Activated CD8-positive, alpha-beta T cell treated with anti-CD3 and anti-CD28 coated beads for 36 hours (primary cell): ENCODE measurements around the gene CDC34. TPM values are rescaled to one million over a fixed set of nuclear protein-coding genes. Genes with fewer than 3 reads are reported as not detected.
A peak's percentile ranks its signal among the peaks of the same experiment; 100 is the strongest.

Experiments used
- ATAC-seq: fragments of 200-7000 bp; cut with Tn5 transposase; one replicate; pipeline ENCODE4 v1.10.0; 2021; ENCODE audit warnings: mild to moderate bottlenecking, moderate library complexity
- CTCF ChIA-PET: fragments of 350-600 bp; sonication (Branson Sonifier 250); formaldehyde crosslinking; loops from one replicate; lab custom pipeline; 2021; ENCODE audit warnings: antibody characterized with exemption; lab: Charles Lee
- POLR2A ChIA-PET: fragments of 350-600 bp; sonication (Branson Sonifier 250); formaldehyde crosslinking; loops from one replicate; lab custom pipeline; 2021; ENCODE audit warnings: antibody characterized with exemption; lab: Charles Lee
- DNase-seq: peaks from one replicate; pipeline ENCODE4 v3.0.0-alpha.2; 2020
- H3K27ac Mint-ChIP-seq: one replicate; pipeline ENCODE4 v1.8.0; 2021; ENCODE audit warnings: mild to moderate bottlenecking, mixed read lengths
- H3K27me3 Mint-ChIP-seq: one replicate; pipeline ENCODE4 v1.8.0; 2021; ENCODE audit warnings: mixed read lengths
- H3K36me3 Mint-ChIP-seq: one replicate; pipeline ENCODE4 v1.8.0; 2021; ENCODE audit warnings: low read depth, mixed read lengths
- H3K4me1 Mint-ChIP-seq: one replicate; pipeline ENCODE4 v1.8.0; 2021; ENCODE audit warnings: low read depth, mixed read lengths
- H3K4me3 Mint-ChIP-seq: one replicate; pipeline ENCODE4 v1.8.0; 2021; ENCODE audit warnings: mild to moderate bottlenecking, moderate library complexity, mixed read lengths
- H3K9me3 Mint-ChIP-seq: one replicate; pipeline ENCODE4 v1.8.0; 2021; ENCODE audit warnings: mixed read lengths
- intact Hi-C: fragments of 100-400 bp; cut with micrococcal nuclease; formaldehyde crosslinking; loops from one replicate; pipeline ENCODE4 v1.10.0; 2022
- total RNA-seq, 2 experiments: library from RNA; stranded (reverse); gene quantifications; one replicate each; pipeline ENCODE4 v1.2.3, GENCODE V29; 2021
- TF ChIP-seq, protein P1 (sequence below): fragments of 200-600 bp; IDR thresholded peaks from one replicate; pipeline ENCODE4 v1.8.0; 2022; ENCODE audit warnings: antibody characterized with exemption, mild to moderate bottlenecking

CDC34 gene
- total RNA-seq, 2 experiments from 2014 or later, result 38.1 to 43.7 TPM

DNA sequence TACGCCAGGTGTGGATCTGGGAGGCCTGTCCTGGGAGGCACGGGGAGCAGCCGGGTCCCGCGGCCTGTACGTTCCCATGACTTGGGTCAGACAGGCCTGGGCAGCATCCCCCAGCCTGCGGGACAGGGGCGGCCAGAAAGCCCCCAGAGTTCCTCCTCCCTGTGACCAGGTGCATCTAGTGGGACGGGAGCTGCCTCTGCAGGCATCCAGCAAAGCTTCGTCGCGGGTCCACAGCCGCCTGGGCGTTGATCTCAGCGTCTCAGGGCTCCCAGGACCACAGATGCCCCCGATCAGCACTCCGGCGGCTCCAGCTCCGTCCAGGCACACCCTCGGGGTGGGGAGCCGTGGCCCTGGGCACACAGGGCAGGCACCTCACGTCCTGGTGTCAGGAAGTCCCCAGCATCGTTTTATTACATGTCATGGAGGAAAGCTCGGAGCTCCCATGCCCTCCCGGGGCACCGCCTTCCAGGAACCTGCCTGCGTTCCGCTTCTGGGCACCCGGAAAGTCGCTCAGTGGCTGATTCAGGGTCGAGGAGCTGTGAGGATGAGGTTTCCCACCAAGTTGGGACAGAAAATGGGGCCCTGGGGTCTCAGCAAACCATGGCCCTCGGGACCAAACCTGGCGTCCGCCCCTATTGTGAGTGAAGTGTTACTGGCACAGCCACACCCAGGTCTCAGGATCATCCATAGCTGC, 10.8 kb downstream of the CDC34 start:
- no peaks in the 10 kb centered on the region for H3K9me3 Mint-ChIP-seq
- intact Hi-C loops, result no loop called here
- ChIA-PET POLR2A (interaction anchor here (1.1 to 1.7 kb wide), 3 partner anchors 9 to 15 kb away, joined by 5 to 7 read pairs (median 5); no protein-coding TSS in a partner anchor), CTCF (interaction anchor here (1.4 to 2.7 kb wide), 2 partner anchors 10 to 31 kb away, joined by 4 to 16 read pairs; partner anchors contain the start of gene CDC34)
- H3K36me3 Mint-ChIP-seq, result peaks cover 6% of the 10 kb centered on the region
- TF ChIP-seq, protein P1, sequence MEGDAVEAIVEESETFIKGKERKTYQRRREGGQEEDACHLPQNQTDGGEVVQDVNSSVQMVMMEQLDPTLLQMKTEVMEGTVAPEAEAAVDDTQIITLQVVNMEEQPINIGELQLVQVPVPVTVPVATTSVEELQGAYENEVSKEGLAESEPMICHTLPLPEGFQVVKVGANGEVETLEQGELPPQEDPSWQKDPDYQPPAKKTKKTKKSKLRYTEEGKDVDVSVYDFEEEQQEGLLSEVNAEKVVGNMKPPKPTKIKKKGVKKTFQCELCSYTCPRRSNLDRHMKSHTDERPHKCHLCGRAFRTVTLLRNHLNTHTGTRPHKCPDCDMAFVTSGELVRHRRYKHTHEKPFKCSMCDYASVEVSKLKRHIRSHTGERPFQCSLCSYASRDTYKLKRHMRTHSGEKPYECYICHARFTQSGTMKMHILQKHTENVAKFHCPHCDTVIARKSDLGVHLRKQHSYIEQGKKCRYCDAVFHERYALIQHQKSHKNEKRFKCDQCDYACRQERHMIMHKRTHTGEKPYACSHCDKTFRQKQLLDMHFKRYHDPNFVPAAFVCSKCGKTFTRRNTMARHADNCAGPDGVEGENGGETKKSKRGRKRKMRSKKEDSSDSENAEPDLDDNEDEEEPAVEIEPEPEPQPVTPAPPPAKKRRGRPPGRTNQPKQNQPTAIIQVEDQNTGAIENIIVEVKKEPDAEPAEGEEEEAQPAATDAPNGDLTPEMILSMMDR, result no peak
- peaks cover 17% of the 10 kb centered on the region for H3K4me1 Mint-ChIP-seq
- H3K27me3 Mint-ChIP-seq, result no peaks in the 10 kb centered on the region
- DNase-seq (no peak), ATAC-seq (no peak)
- no peak overlapping the region for H3K4me3 Mint-ChIP-seq
- H3K27ac Mint-ChIP-seq, result no peak overlapping the region

DNA sequence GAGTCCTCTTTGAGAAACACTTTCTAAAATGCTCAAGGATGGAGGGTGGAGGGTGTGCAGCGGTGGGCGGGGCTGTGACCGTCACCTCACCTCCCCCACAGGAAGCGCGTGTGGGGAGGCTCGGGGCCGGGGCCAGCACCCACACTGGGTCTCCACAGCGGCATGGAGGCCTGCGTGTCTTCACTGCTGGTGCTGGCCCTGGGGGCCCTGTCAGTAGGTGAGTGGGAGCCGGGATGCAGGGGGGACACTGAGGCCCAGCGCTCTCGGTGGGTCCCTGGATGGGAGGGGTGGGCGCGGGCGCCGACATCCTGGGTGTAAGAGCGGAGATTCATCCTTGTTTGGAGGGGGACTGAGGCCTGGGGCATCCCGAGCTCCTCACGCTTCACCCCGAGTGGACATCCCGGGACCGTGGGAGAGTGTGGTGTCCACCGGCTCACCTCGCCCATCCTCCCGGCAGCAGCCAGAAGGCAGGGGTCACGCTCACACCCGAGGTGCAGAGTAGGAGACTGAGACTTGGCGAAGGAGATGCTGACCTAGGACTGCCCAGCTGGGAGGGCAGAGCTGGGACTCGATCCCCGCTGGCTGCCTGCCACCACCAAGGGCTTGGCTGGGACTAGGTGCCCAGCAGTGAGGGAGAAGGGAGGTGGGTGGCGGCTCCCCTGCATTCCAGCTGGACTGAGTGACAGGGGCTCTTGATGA, 12.5 kb downstream of the CDC34 start, which contains the start of gene GZMM:
Gene GZMM, plus strand, starts transcription at position 144 of the 699 bp plus-strand sequence. Its CDS starts 19 bp downstream, at position 163.
- intact Hi-C loops, result no loop called here

GRCh38 chr19:547117-547516, 15.6 kb downstream of the CDC34 start:
- CTCF ChIA-PET, result no interaction called here

More for the DNA sequence above, 12.5 kb downstream of the CDC34 start, which contains the start of gene GZMM:
- Mint-ChIP-seq H3K36me3 (peaks cover 9% of the 10 kb centered on the region), H3K9me3 (no peaks in the 10 kb centered on the region), H3K27ac (peak within 1 kb of the TSS; percentile 94), H3K4me3 (peak within 1 kb of the TSS; percentile 85), H3K27me3 (no peaks in the 10 kb centered on the region), H3K4me1 (peaks cover 20% of the 10 kb centered on the region)
- ChIA-PET CTCF (no interaction called here), POLR2A (interaction anchor here (0.7 to 1.4 kb wide), 2 partner anchors 8 to 83 kb away, joined by 3 read pairs; no protein-coding TSS in a partner anchor)
- peak; percentile 88 for DNase-seq
- peak; percentile 94 for ATAC-seq
- TF ChIP-seq, protein P1, result no peak

DNA sequence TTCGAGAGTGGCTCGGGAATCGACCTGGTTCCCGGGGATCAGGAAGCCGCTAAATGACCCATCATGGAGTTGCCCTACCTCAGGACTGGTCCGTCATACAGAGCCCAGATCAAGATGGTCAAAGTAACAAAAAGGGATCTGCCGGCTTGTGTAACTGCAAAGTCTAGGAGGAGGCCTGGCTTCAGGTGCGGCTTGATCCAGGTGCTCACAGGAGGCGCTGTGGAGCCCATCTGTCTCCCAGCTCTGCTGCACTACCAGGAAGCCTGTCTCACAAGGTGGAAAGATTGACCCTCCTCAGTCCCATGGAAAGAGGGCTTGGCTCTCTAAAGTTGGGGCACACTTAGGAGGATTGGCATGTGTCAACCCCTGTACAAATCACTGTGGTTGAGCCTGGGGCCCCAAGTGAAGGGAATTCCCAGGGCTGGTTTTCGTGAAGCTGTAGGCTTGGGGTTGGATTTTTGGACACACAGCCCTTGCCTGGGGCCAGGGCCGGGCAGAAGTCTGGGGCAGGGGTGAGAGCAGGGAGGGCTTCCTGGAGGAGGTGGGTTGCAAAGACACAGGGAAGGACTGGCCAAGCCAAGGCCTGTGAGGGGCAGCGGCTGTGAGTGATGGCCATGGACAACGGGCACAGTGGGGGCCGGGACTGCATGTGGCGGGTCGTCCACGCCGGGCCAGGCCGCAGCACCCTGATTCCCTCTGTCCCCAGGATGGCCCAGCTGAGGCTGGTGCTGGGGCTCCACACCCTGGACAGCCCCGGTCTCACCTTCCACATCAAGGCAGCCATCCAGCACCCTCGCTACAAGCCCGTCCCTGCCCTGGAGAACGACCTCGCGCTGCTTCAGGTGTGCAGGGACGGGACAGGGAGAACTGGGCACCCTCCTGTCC, 16.5 kb downstream of the CDC34 start:
- TF ChIP-seq, protein P1, result no peak
- Mint-ChIP-seq H3K27ac (no peak overlapping the region), H3K4me3 (no peak overlapping the region), H3K4me1 (peaks cover 20% of the 10 kb centered on the region), H3K36me3 (peaks cover 9% of the 10 kb centered on the region), H3K27me3 (no peaks in the 10 kb centered on the region), H3K9me3 (no peaks in the 10 kb centered on the region)
- POLR2A ChIA-PET, result interaction anchor here (0.6 kb wide), 1 partner anchor 37 kb away, joined by 3 read pairs; no protein-coding TSS in a partner anchor
- DNase-seq (no peak), ATAC-seq (no peak)
- CTCF ChIA-PET, result interaction anchor here (0.7 kb wide), 1 partner anchor 36 kb away, joined by 3 read pairs; no protein-coding TSS in a partner anchor
- intact Hi-C loops, result no loop called here

More at GRCh38 chr19:547117-547516, 15.6 kb downstream of the CDC34 start:
- H3K27ac Mint-ChIP-seq, result no peak overlapping the region
- TF ChIP-seq, protein P1, result no peak
- peaks cover 9% of the 10 kb centered on the region for H3K36me3 Mint-ChIP-seq
- H3K9me3 Mint-ChIP-seq, result no peaks in the 10 kb centered on the region
- no peak for ATAC-seq
- intact Hi-C loops, result no loop called here
- H3K27me3 Mint-ChIP-seq, result no peaks in the 10 kb centered on the region
- no peak overlapping the region for H3K4me3 Mint-ChIP-seq
- H3K4me1 Mint-ChIP-seq, result peaks cover 20% of the 10 kb centered on the region
- POLR2A ChIA-PET, result interaction anchor here (1.4 to 1.7 kb wide), 2 partner anchors 19 to 25 kb away, joined by 3 to 7 read pairs; partner anchors contain the start of gene BSG
- no peak for DNase-seq
